Measurements from ENCODE around the gene PLOD1. TPM values are rescaled to one million over a fixed set of nuclear protein-coding genes. Genes with fewer than 3 reads are reported as not detected.

PLOD1 gene
- total and polyA plus RNA-seq, 2 of the 13 experiments (the other 11 are each of a cell fraction or from before 2014, with no cell fraction given) = 70.1 to 318 TPM

GRCh38 chr1:11979851-11980675 lies 45.5 kb downstream of the PLOD1 start, which contains the start of gene MFN2:
Gene MFN2 (plus strand): TSS chr1:11980444. CDS start chr1:11989169, 8,725 bp downstream.
- H4K20me1 ChIP-seq (ENCODE audit: insufficient read depth, low read length) = no peaks in the 10 kb centered on the region; the same call in 1 of the 2 replicates
- BruUV-seq (replicated peaks) = no TSS peak
- in situ Hi-C loops (cut with HindIII; ENCODE audit: extremely low pct_ligation_motif_present, low pct_unique_long_range_greater_than_20kb) (no loop called here), intact Hi-C loops (cut with micrococcal nuclease; ENCODE audit: unreplicated experiment) (loop anchor here (1.0 kb wide), 1 partner anchor 13 kb away; no protein-coding TSS in a partner anchor)
- ATAC-seq (peak; percentile 90), DNase-seq (ENCODE audit: low spot score) (peak; percentile 95), FAIRE-seq (peak; percentile 86)
- H3K27ac ChIP-seq (ENCODE audit: extremely low read length, insufficient read depth, low read length) = peak within 1 kb of the TSS; percentile 81
- ChIA-PET POLR2A (interaction anchor here (0.6 to 3.8 kb wide), 20 partner anchors 11 to 639 kb away, joined by 3 to 107 read pairs (median 6); partner anchors contain the start of genes CLCN6, KIAA2013, MIIP and MTHFR), CTCF (ENCODE audit: low intra/inter-chr PET ratio, low total read pairs) (no interaction called here)
- peaks cover 57% of the 10 kb centered on the region for H3K4me1 ChIP-seq (ENCODE audit: insufficient read depth, low read length)
- H2AFZ ChIP-seq (ENCODE audit: low read length) = no peak within 1 kb of the TSS
- H3K27me3 ChIP-seq (ENCODE audit: control insufficient read depth in 1 of 2, insufficient read depth in 2 of 2, low read length in 2 of 2) = peaks cover 0 to 3% of the 10 kb centered on the region in 2 experiments; a peak in 1 of 5 replicates
- peaks cover 12 to 23% of the 10 kb centered on the region in 2 experiments; a peak in 4 of 5 replicates for H3K36me3 ChIP-seq (replicated peaks in 1 of 2; ENCODE audit: control insufficient read depth in 1 of 2, insufficient read depth in 2 of 2, low read length in 2 of 2)
- WGBS (ENCODE audit: low lambda C conversion rate) = 5% methylated on average over 7 of the region's 74 CpGs
- H3K9me3 ChIP-seq (ENCODE audit: low read length) = no peaks in the 10 kb centered on the region
- peak within 1 kb of the TSS; percentile 95 for H3K4me2 ChIP-seq (ENCODE audit: low read depth, low read length)
- H3K4me3 ChIP-seq (replicated peaks in 1 of 3; ENCODE audit: insufficient read depth in 1 of 3, low read depth in 2 of 3, low read length in 3 of 3) = peak within 1 kb of the TSS; percentile 91 to 98 (median 97)
- peak within 1 kb of the TSS; percentile 93 for H3K9ac ChIP-seq (ENCODE audit: insufficient read depth, low read depth, low read length)
- H3K79me2 ChIP-seq (ENCODE audit: insufficient read depth, low read length) = peaks cover 44% of the 10 kb centered on the region
- TF ChIP-seq ZSCAN31 (CRISPR knock-in tag; IDR thresholded peaks at IDR 0.05; ENCODE audit: low read depth) = 0 out of 2 replicates have a peak, but pooled peaks have one; percentile 47
- TF ChIP-seq PCBP1 (IDR thresholded peaks at IDR 0.05; ENCODE audit: borderline replicate concordance, low read depth, low read length) = no peak; the same call in 1 of the 2 replicates
- 0 out of 2 replicates have a peak, but pooled peaks have one; percentile 46 for TF ChIP-seq ZNF234 (CRISPR knock-in tag; conservative IDR thresholded peaks at IDR 0.05)
- TF ChIP-seq FIP1L1 (IDR thresholded peaks at IDR 0.05; ENCODE audit: borderline replicate concordance, insufficient read depth, low read depth, low read length) = no peak
- TF ChIP-seq ZBTB46 (CRISPR knock-in tag; IDR thresholded peaks at IDR 0.05; ENCODE audit: borderline replicate concordance) = no peak
- TF ChIP-seq CEBPB (IDR thresholded peaks at IDR 0.05; ENCODE audit: borderline replicate concordance, low read depth, low read length) = no peak
- no peak for TF ChIP-seq HOXA7 (CRISPR knock-in tag; IDR thresholded peaks at IDR 0.05)
- TF ChIP-seq ZBTB7A (CRISPR knock-in tag; IDR thresholded peaks at IDR 0.05) = no peak
- TF ChIP-seq NR3C1 (CRISPR knock-in tag; IDR thresholded peaks at IDR 0.05) = no peak
- TF ChIP-seq ZNF766 (CRISPR knock-in tag; IDR thresholded peaks at IDR 0.05; ENCODE audit: borderline replicate concordance) = no peak
- peak; percentile 94 for TF ChIP-seq HNRNPLL (IDR thresholded peaks at IDR 0.05; ENCODE audit: low read depth, low read length, poor library complexity, severe bottlenecking)
- TF ChIP-seq ETV6 (CRISPR knock-in tag; conservative IDR thresholded peaks at IDR 0.05) = no peak; the same call in 1 of the 2 replicates
- no peak for TF ChIP-seq JDP2 (CRISPR knock-in tag; IDR thresholded peaks at IDR 0.05; ENCODE audit: borderline replicate concordance)
- TF ChIP-seq TCF7L2 (IDR thresholded peaks at IDR 0.05; ENCODE audit: low read depth, low read length) = no peak
- no peak for TF ChIP-seq ZNF431 (CRISPR knock-in tag; IDR thresholded peaks at IDR 0.05; ENCODE audit: borderline replicate concordance, low read depth)
- peak; percentile 47 to 77; a peak in 3 of 4 replicates for TF ChIP-seq HMGXB4 (CRISPR knock-in tag; IDR thresholded peaks at IDR 0.05; ENCODE audit: borderline replicate concordance in 1 of 2, low read depth in 1 of 2)
- peak; percentile 95 for TF ChIP-seq KDM5A (IDR thresholded peaks at IDR 0.05; ENCODE audit: borderline replicate concordance, low read length)
- no peak; the same call in 1 of the 2 replicates for TF ChIP-seq ZFP1 (CRISPR knock-in tag; IDR thresholded peaks at IDR 0.05)
- TF ChIP-seq HDAC2 (CRISPR knock-in tag; IDR thresholded peaks at IDR 0.05) = peak; percentile 81
